Neural progenitor cell (in vitro differentiated cells): Measurements from ENCODE around the gene CREBBP.

Experiments
- CTCF ChIP-seq: fragments of 200-600 bp; sonication (generic); IDR thresholded peaks from 2 replicates; pipeline ENCODE4 v1.5.1; 2017; ENCODE audit warnings: antibody characterized with exemption, mild to moderate bottlenecking
- EZH2 ChIP-seq: fragments of 200-600 bp; sonication (generic); IDR thresholded peaks from 2 replicates; pipeline ENCODE4 v1.6.1; 2017; ENCODE audit warnings: antibody characterized with exemption, mild to moderate bottlenecking, moderate library complexity

- TF ChIP-seq CTCF, result no peak
- no peak for TF ChIP-seq EZH2
Measured at GRCh38 chr16:3793161-3793576, 87.3 kb downstream of the CREBBP start.
